Mucosa of descending colon (tissue), 3 donors: ENCODE data around the gene VMP1. TPM values are rescaled to one million over a fixed set of nuclear protein-coding genes. Genes with fewer than 3 reads are reported as not detected.
"Not testable (repeated sequence)": the region's sequence is repeated elsewhere in the genome, so short reads cannot be mapped to it uniquely, and the experiment has no call there.

Experiments
- ATAC-seq: fragments of 200-7000 bp; cut with Tn5 transposase; one replicate; pipeline ENCODE4 v1.9.1; 2020; ENCODE audit warnings: mild to moderate bottlenecking, moderate library complexity
- DNase-seq, 3 donors: peaks; one replicate each; pipeline ENCODE4 v3.0.0-alpha.2; 2020
- H3K36me3 ChIP-seq: fragments of 200-600 bp; one replicate; pipeline ENCODE4 v1.8.0; 2021; ENCODE audit warnings: low read depth, mild to moderate bottlenecking
- H3K4me1 ChIP-seq: fragments of 200-600 bp; one replicate; pipeline ENCODE4 v1.8.0; 2021; ENCODE audit warnings: low read depth, mild to moderate bottlenecking
- H3K4me3 ChIP-seq: fragments of 200-600 bp; one replicate; pipeline ENCODE4 v1.8.0; 2021; ENCODE audit warnings: mild to moderate bottlenecking
- H3K9me3 ChIP-seq: fragments of 200-600 bp; one replicate; pipeline ENCODE4 v1.8.0; 2021; ENCODE audit warnings: mild to moderate bottlenecking
- CTCF ChIP-seq: fragments of 200-600 bp; IDR thresholded peaks from one replicate; pipeline ENCODE4 v1.8.0; 2022; ENCODE audit warnings: antibody characterized with exemption, mild to moderate bottlenecking
- intact Hi-C, 2 donors: fragments of 100-400 bp; cut with DNase I in 1 of 2; cut with micrococcal nuclease in 1 of 2; formaldehyde crosslinking; loops; one replicate each; pipeline versions ENCODE4 v1.11.0 to v1.11.1; 2022; cut with DNase I, micrococcal nuclease
- total RNA-seq, 3 donors: library from RNA; stranded (reverse); fragmentation: NEBNext Ultra II Directional in 2 of 3; extraction: Animal tissue kit (Norgen Biotek cat#: 25700) in 2 of 3; gene quantifications; one replicate each; pipeline versions ENCODE4 v1.2.1 to v1.2.4, GENCODE V29; 2021 to 2023
- donor health status: DM: no; HTN: no; CAD: no; lungs with moderate emphysema.
- donor health status: DM: no; HTN: no; CAD: no.
- donor health status: DM: no; HTN: yes; CAD: no.

The VMP1 gene
- total RNA-seq, 3 donors from 2014 or later = 257 to 361 (median 266) TPM

- DNase-seq (no peak), ATAC-seq (peak; percentile 64)
- Histone ChIP-seq H3K9me3 (peaks cover 4% of the 10 kb centered on the region), H3K4me1 (peaks cover 11% of the 10 kb centered on the region), H3K36me3 (no peaks in the 10 kb centered on the region), H3K4me3 (no peak overlapping the region)
- intact Hi-C loops = no loop called here
- TF ChIP-seq CTCF = no peak
Measured at GRCh38 chr17:59754552-59754951, 47.1 kb downstream of the VMP1 start.

- H3K9me3 ChIP-seq, DNase-seq, H3K4me3 ChIP-seq, H3K36me3 ChIP-seq, intact Hi-C loops, ATAC-seq: not testable (repeated sequence)
- peaks cover 11% of the 10 kb centered on the region for H3K4me1 ChIP-seq
Measured at GRCh38 chr17:59755069-59755468, 47.6 kb downstream of the VMP1 start.

- intact Hi-C loops = no loop called here
- DNase-seq = no peak
- peaks cover 4% of the 10 kb centered on the region for H3K9me3 ChIP-seq
- ATAC-seq = no peak
- H3K36me3 ChIP-seq = no peaks in the 10 kb centered on the region
- TF ChIP-seq CTCF = no peak
- peaks cover 11% of the 10 kb centered on the region for H3K4me1 ChIP-seq
- no peak overlapping the region for H3K4me3 ChIP-seq
Measured at GRCh38 chr17:59756236-59756818, 48.9 kb downstream of the VMP1 start.

- intact Hi-C loops = no loop called here
- no peak for ATAC-seq
- no peak for DNase-seq
- no peak overlapping the region for H3K4me3 ChIP-seq
- no peaks in the 10 kb centered on the region for H3K36me3 ChIP-seq
- TF ChIP-seq CTCF = no peak
- peaks cover 13% of the 10 kb centered on the region for H3K4me1 ChIP-seq
- peaks cover 4% of the 10 kb centered on the region for H3K9me3 ChIP-seq
Measured at GRCh38 chr17:59757043-59757442, 49.6 kb downstream of the VMP1 start.

GRCh38 chr17:59757470-59757869, 50.0 kb downstream of the VMP1 start:
- no peak for DNase-seq
- ATAC-seq = no peak
- TF ChIP-seq CTCF = no peak
- H3K4me1 ChIP-seq = peaks cover 13% of the 10 kb centered on the region
- no peaks in the 10 kb centered on the region for H3K36me3 ChIP-seq
- peaks cover 4% of the 10 kb centered on the region for H3K9me3 ChIP-seq
- intact Hi-C loops = no loop called here
- no peak overlapping the region for H3K4me3 ChIP-seq

GRCh38 chr17:59757881-59758385, 50.5 kb downstream of the VMP1 start:
- H3K36me3 ChIP-seq = no peaks in the 10 kb centered on the region
- DNase-seq (no peak), ATAC-seq (no peak)
- intact Hi-C loops = no loop called here
- H3K9me3 ChIP-seq = peaks cover 4% of the 10 kb centered on the region
- peaks cover 13% of the 10 kb centered on the region for H3K4me1 ChIP-seq
- no peak overlapping the region for H3K4me3 ChIP-seq
- no peak for TF ChIP-seq CTCF

- ATAC-seq, H3K4me1 ChIP-seq, H3K9me3 ChIP-seq, DNase-seq, intact Hi-C loops, H3K36me3 ChIP-seq, H3K4me3 ChIP-seq: not testable (repeated sequence)
Measured at GRCh38 chr17:59758998-59759651, 51.7 kb downstream of the VMP1 start.
